Measurements from ENCODE around the gene COX4I1.

Gene COX4I1

GRCh38 chr16:85844169-85844481, 44.6 kb downstream of the COX4I1 start:
- no peak for DNase-seq

GRCh38 chr16:85844786-85845185, 45.3 kb downstream of the COX4I1 start:
- DNase-seq: no peak

- DNase-seq: no peak
These were observed 45.8 kb downstream of the COX4I1 start for GRCh38 chr16:85845266-85845665.

- no peak for DNase-seq
These were observed 47.0 kb downstream of the COX4I1 start for GRCh38 chr16:85846461-85846860.

GRCh38 chr16:85847036-85847435, 47.5 kb downstream of the COX4I1 start:
- DNase-seq: no peak

- no peak for DNase-seq
These were observed 48.4 kb downstream of the COX4I1 start for GRCh38 chr16:85847681-85848601.

GRCh38 chr16:85848986-85849385, 49.5 kb downstream of the COX4I1 start:
- no peak for DNase-seq

GRCh38 chr16:85849388-85849787, 49.9 kb downstream of the COX4I1 start:
- DNase-seq: no peak

GRCh38 chr16:85850344-85850880, 50.9 kb downstream of the COX4I1 start:
- no peak for DNase-seq

GRCh38 chr16:85851034-85851785, 51.7 kb downstream of the COX4I1 start:
- no peak for DNase-seq

- DNase-seq: no peak
These were observed 54.4 kb downstream of the COX4I1 start for GRCh38 chr16:85853547-85854545.

- DNase-seq: no peak
These were observed 55.4 kb downstream of the COX4I1 start for GRCh38 chr16:85854935-85855334.

- no peak for DNase-seq
These were observed 56.6 kb downstream of the COX4I1 start for GRCh38 chr16:85856079-85856478.

GRCh38 chr16:85856585-85856984, 57.1 kb downstream of the COX4I1 start:
- DNase-seq: no peak

Measured in stimulated activated CD4-positive, alpha-beta T cell treated with anti-CD3 and anti-CD28 coated beads, Interleukin-15, amount 100 ng/mL, for 24 hours (primary cell).